PC-3 (cell line): ENCODE measurements around the gene IMPDH1. TPM values are rescaled to one million over a fixed set of nuclear protein-coding genes. Genes with fewer than 3 reads are reported as not detected.
A peak's percentile ranks its signal among the peaks of the same experiment; 100 is the strongest.

Source experiments
- ATAC-seq: fragments of 200-7000 bp; cut with Tn5 transposase; 2 replicates; pipeline ENCODE4 v1.9.1; 2020; ENCODE audit warnings: mild to moderate bottlenecking, moderate library complexity
- BruUV-seq: library from RNA; stranded (reverse); fragments of 400-500 nt; replicated peaks from 2 replicates; lab custom pipeline; 2021; lab: Mats Ljungman, UMichigan
- CTCF ChIA-PET: fragments of 300-600 bp; sonication (Branson Sonifier 250); formaldehyde crosslinking; loops from one replicate; lab custom pipeline; 2022; ENCODE audit warnings: antibody characterized with exemption; lab: Charles Lee
- POLR2A ChIA-PET: fragments of 300-600 bp; sonication (Branson Sonifier 250); formaldehyde crosslinking; loops from one replicate; lab custom pipeline; 2022; ENCODE audit warnings: antibody characterized with exemption; ENCODE audit not compliant: unreplicated experiment; lab: Charles Lee
- DNase-seq: peaks from one replicate; pipeline ENCODE4 v3.0.0-alpha.2; 2015
- H2AFZ ChIP-seq: fragments of 300-600 bp; sonication (generic); 2 replicates; pipeline ENCODE4 v1.6.0; 2016; ENCODE audit warnings: antibody characterized with exemption, low read length
- H3F3A ChIP-seq: fragments of 300-600 bp; sonication (generic); one replicate; pipeline ENCODE4 v1.6.0; 2017; ENCODE audit warnings: antibody characterized with exemption, low read length, control low read depth, mild to moderate bottlenecking; ENCODE audit not compliant: unreplicated experiment
- H3K27ac ChIP-seq: fragments of 300-600 bp; sonication (generic); 2 replicates; pipeline ENCODE4 v1.5.1; 2016; ENCODE audit warnings: mild to moderate bottlenecking, low read length
- H3K27me3 ChIP-seq: fragments of 300-600 bp; sonication (generic); 2 replicates; pipeline ENCODE4 v1.6.1; 2016; ENCODE audit warnings: low read length, mixed read lengths
- H3K36me3 ChIP-seq: fragments of 300-600 bp; sonication (generic); 2 replicates; pipeline ENCODE4 v1.6.1; 2016; ENCODE audit warnings: low read depth, mixed run types, low read length, mixed read lengths
- H3K4me1 ChIP-seq: fragments of 300-600 bp; sonication (generic); 2 replicates; pipeline ENCODE4 v1.5.1; 2016; ENCODE audit warnings: low read length; ENCODE audit not compliant: insufficient read depth
- H3K4me2 ChIP-seq: fragments of 300-600 bp; sonication (generic); 2 replicates; pipeline ENCODE4 v1.6.0; 2016; ENCODE audit warnings: low read length
- H3K4me3 ChIP-seq: fragments of 300-600 bp; sonication (generic); 2 replicates; pipeline ENCODE4 v1.5.1; 2016; ENCODE audit warnings: mild to moderate bottlenecking, low read length, mixed read lengths
- H3K79me2 ChIP-seq: fragments of 300-600 bp; sonication (generic); 2 replicates; pipeline ENCODE4 v1.6.1; 2017; ENCODE audit warnings: low read length, mixed read lengths
- H3K9ac ChIP-seq: fragments of 300-600 bp; sonication (generic); 2 replicates; pipeline ENCODE4 v1.6.0; 2016; ENCODE audit warnings: mild to moderate bottlenecking, low read length
- H3K9me2 ChIP-seq: fragments of 300-600 bp; sonication (generic); replicated peaks from 2 replicates; pipeline ENCODE4 v1.6.1; 2016; ENCODE audit warnings: mixed run types, low read length, mixed read lengths
- H3K9me3 ChIP-seq: fragments of 300-600 bp; sonication (generic); 2 replicates; pipeline ENCODE4 v1.6.1; 2016; ENCODE audit warnings: low read length, mixed read lengths
- H4K20me1 ChIP-seq: fragments of 300-600 bp; sonication (generic); 2 replicates; pipeline ENCODE4 v1.6.1; 2016; ENCODE audit warnings: low read length, mixed read lengths
- CTCF ChIP-seq: fragments of 300-600 bp; sonication (generic); conservative IDR thresholded peaks from 2 replicates; pipeline ENCODE4 v1.5.1; 2017; ENCODE audit warnings: antibody characterized with exemption, low read depth, mild to moderate bottlenecking, low read length
- EZH2 ChIP-seq: fragments of 300-600 bp; sonication (generic); IDR thresholded peaks from one replicate; pipeline ENCODE4 v1.6.1; 2017; ENCODE audit warnings: antibody characterized with exemption, mild to moderate bottlenecking, low read length; ENCODE audit not compliant: unreplicated experiment
- EZH2phosphoT487 ChIP-seq: fragments of 300-600 bp; sonication (generic); IDR thresholded peaks from 2 replicates; pipeline ENCODE4 v1.6.1; 2018; ENCODE audit warnings: mild to moderate bottlenecking, antibody characterized with exemption, low read length, borderline replicate concordance
- intact Hi-C: fragments of 100-400 bp; cut with micrococcal nuclease; formaldehyde crosslinking; loops from 2 replicates; pipeline ENCODE4 v1.9.0; 2023
- total RNA-seq: library from RNA; depleted of rRNA; stranded (reverse); fragments of >200 nt; gene quantifications from 2 replicates; pipeline ENCODE4 v1.2.3, GENCODE V29; 2014

The IMPDH1 gene
- total RNA-seq, 1 experiment from 2014 or later = 128 TPM

- ChIA-PET POLR2A (no interaction called here), CTCF (no interaction called here)
- ATAC-seq (no peak), DNase-seq (no peak)
- H3K36me3 ChIP-seq = peaks cover 37% of the 10 kb centered on the region
- intact Hi-C loops = no loop called here
- H4K20me1 ChIP-seq = no peaks in the 10 kb centered on the region
- no peak overlapping the region for H3K9ac ChIP-seq
- H3K4me2 ChIP-seq = no peak overlapping the region
- H3K4me1 ChIP-seq = no peaks in the 10 kb centered on the region
- H3K27ac ChIP-seq = no peak overlapping the region
- H3K9me2 ChIP-seq = no peaks in the 10 kb centered on the region
- no peaks in the 10 kb centered on the region for H3K27me3 ChIP-seq
- no peaks in the 10 kb centered on the region for H3K79me2 ChIP-seq
- H3F3A ChIP-seq = no peaks in the 10 kb centered on the region
- no peaks in the 10 kb centered on the region for H3K9me3 ChIP-seq
- peak; percentile 34; the same call in 1 of the 2 replicates for TF ChIP-seq CTCF
- TF ChIP-seq EZH2 = no peak
- TF ChIP-seq EZH2phosphoT487 = no peak
- no peak overlapping the region for H3K4me3 ChIP-seq
- BruUV-seq = no TSS peak
- H2AFZ ChIP-seq = no peak overlapping the region
These were observed 14.0 kb downstream of the IMPDH1 start for GRCh38 chr7:128395748-128396147.

GRCh38 chr7:128394904-128395496 lies 14.8 kb downstream of the IMPDH1 start:
- Histone ChIP-seq H3K9me2 (no peaks in the 10 kb centered on the region), H3K79me2 (no peaks in the 10 kb centered on the region), H3K4me1 (no peaks in the 10 kb centered on the region), H3K4me3 (no peak overlapping the region), H4K20me1 (no peaks in the 10 kb centered on the region), H3F3A (no peaks in the 10 kb centered on the region), H3K9ac (no peak overlapping the region), H2AFZ (no peak overlapping the region), H3K27ac (no peak overlapping the region), H3K4me2 (no peak overlapping the region), H3K27me3 (no peaks in the 10 kb centered on the region), H3K36me3 (peaks cover 35% of the 10 kb centered on the region), H3K9me3 (no peaks in the 10 kb centered on the region)
- TF ChIP-seq CTCF = no peak
- no peak for TF ChIP-seq EZH2
- no peak for TF ChIP-seq EZH2phosphoT487
- no TSS peak for BruUV-seq
- no peak for DNase-seq
- ChIA-PET CTCF (no interaction called here), POLR2A (no interaction called here)
- ATAC-seq = no peak
- intact Hi-C loops = no loop called here

GRCh38 chr7:128393526-128394330 lies 16.1 kb downstream of the IMPDH1 start:
- ATAC-seq (no peak), DNase-seq (no peak)
- no peak overlapping the region for H3K4me2 ChIP-seq
- no peaks in the 10 kb centered on the region for H3K9me2 ChIP-seq
- no peaks in the 10 kb centered on the region for H3K4me1 ChIP-seq
- no peak overlapping the region for H3K9ac ChIP-seq
- no peaks in the 10 kb centered on the region for H3K9me3 ChIP-seq
- H3K27ac ChIP-seq = no peak overlapping the region
- TF ChIP-seq EZH2 (no peak), EZH2phosphoT487 (no peak), CTCF (no peak)
- H2AFZ ChIP-seq = no peak overlapping the region
- ChIA-PET CTCF (no interaction called here), POLR2A (no interaction called here)
- peaks cover 27% of the 10 kb centered on the region for H3K36me3 ChIP-seq
- no peak overlapping the region for H3K4me3 ChIP-seq
- no TSS peak for BruUV-seq
- no peaks in the 10 kb centered on the region for H4K20me1 ChIP-seq
- intact Hi-C loops = no loop called here
- H3K27me3 ChIP-seq = no peaks in the 10 kb centered on the region
- H3F3A ChIP-seq = no peaks in the 10 kb centered on the region
- H3K79me2 ChIP-seq = no peaks in the 10 kb centered on the region
